GM23248 (cell line): ENCODE results near the gene GPR135. TPM values are rescaled to one million over a fixed set of nuclear protein-coding genes. Genes with fewer than 3 reads are reported as not detected.

ENCODE experiments used
- DNase-seq: peaks from one replicate; pipeline ENCODE4 v3.0.0-alpha.2; 2015
- H2AFZ ChIP-seq: fragments of 200-600 bp; sonication (generic); 2 replicates; pipeline ENCODE4 v1.6.1; 2016; ENCODE audit warnings: antibody characterized with exemption
- H3F3A ChIP-seq: fragments of 200-600 bp; sonication (generic); 2 replicates; pipeline ENCODE4 v1.6.1; 2016; ENCODE audit warnings: mild to moderate bottlenecking, antibody characterized with exemption, mixed run types; ENCODE audit not compliant: insufficient read depth
- H3K27ac ChIP-seq: fragments of 200-600 bp; sonication (generic); 2 replicates; pipeline ENCODE4 v1.5.1; 2016; ENCODE audit warnings: mild to moderate bottlenecking
- H3K27me3 ChIP-seq: fragments of 200-600 bp; sonication (generic); replicated peaks from 2 replicates; pipeline ENCODE4 v1.6.1; 2016; ENCODE audit warnings: mild to moderate bottlenecking; ENCODE audit not compliant: insufficient read depth
- H3K36me3 ChIP-seq: fragments of 200-600 bp; sonication (generic); 2 replicates; pipeline ENCODE4 v1.6.1; 2016; ENCODE audit warnings: low read depth, mild to moderate bottlenecking
- H3K4me1 ChIP-seq: fragments of 200-600 bp; sonication (generic); 2 replicates; pipeline ENCODE4 v1.6.1; 2016; ENCODE audit warnings: mild to moderate bottlenecking; ENCODE audit not compliant: insufficient read depth
- H3K4me2 ChIP-seq: fragments of 200-600 bp; sonication (generic); one replicate; pipeline ENCODE4 v1.6.1; 2016; ENCODE audit warnings: mild to moderate bottlenecking; ENCODE audit not compliant: unreplicated experiment
- H3K4me3 ChIP-seq: fragments of 200-600 bp; sonication (generic); 2 replicates; pipeline ENCODE4 v1.5.1; 2016; ENCODE audit warnings: mild to moderate bottlenecking
- H3K79me2 ChIP-seq: fragments of 200-600 bp; sonication (generic); 2 replicates; pipeline ENCODE4 v1.6.1; 2016; ENCODE audit warnings: mild to moderate bottlenecking; ENCODE audit not compliant: insufficient read depth
- H3K9ac ChIP-seq: fragments of 200-600 bp; sonication (generic); 2 replicates; pipeline ENCODE4 v1.6.1; 2016; ENCODE audit warnings: mild to moderate bottlenecking
- H3K9me2 ChIP-seq: fragments of 200-600 bp; sonication (generic); 2 replicates; pipeline ENCODE4 v1.6.1; 2016; ENCODE audit warnings: mixed run types, mild to moderate bottlenecking, moderate library complexity; ENCODE audit not compliant: insufficient read depth
- H3K9me3 ChIP-seq: fragments of 200-600 bp; sonication (generic); one replicate; pipeline ENCODE4 v1.6.1; 2017; ENCODE audit warnings: low read depth
- H4K20me1 ChIP-seq: fragments of 200-600 bp; sonication (generic); 2 replicates; pipeline ENCODE4 v1.6.0; 2016; ENCODE audit not compliant: insufficient read depth
- EZH2 ChIP-seq: fragments of 200-600 bp; sonication (generic); IDR thresholded peaks from 2 replicates; pipeline ENCODE4 v1.6.1; 2018; ENCODE audit warnings: antibody characterized with exemption, mild to moderate bottlenecking; ENCODE audit not compliant: insufficient read depth, poor library complexity, severe bottlenecking
- EZH2phosphoT487 ChIP-seq: fragments of 200-600 bp; sonication (generic); IDR thresholded peaks from 2 replicates; pipeline ENCODE4 v1.6.1; 2018; ENCODE audit warnings: antibody characterized with exemption, moderate library complexity, mild to moderate bottlenecking, low read depth; ENCODE audit not compliant: insufficient read depth
- WGBS, 2 experiments: methylation state at CpG; one replicate each; pipeline ENCODE4 v1.1.6; 2015 to 2017; ENCODE audit warnings: low lambda C conversion rate in 2 of 2, low coverage in 1 of 2; ENCODE audit errors: missing lambda C conversion rate in 2 of 2; 5-methylcytosine and 5-hydroxymethylcytosine counted together
- in situ Hi-C: fragments of 300-500 bp; cut with MboI; formaldehyde crosslinking; loops from 2 replicates; pipeline ENCODE4 v1.15.0; 2020
- polyA plus RNA-seq: library from polyadenylated mRNA; unstranded; fragments of >200 nt; fragmentation: Nextera tagmentation; extraction: Ambion mirVana; gene quantifications from 2 replicates; pipeline ENCODE4 v1.2.1, GENCODE V29; 2016
- total RNA-seq: library from RNA; depleted of rRNA; stranded (reverse); fragments of >200 nt; shearing (Covaris generic); gene quantifications from 2 replicates; pipeline ENCODE4 v1.2.3, GENCODE V29; 2014; rRNA removed

GPR135 gene
- total and polyA plus RNA-seq, 2 experiments from 2014 or later: 1.5 to 2.6 TPM

DNA sequence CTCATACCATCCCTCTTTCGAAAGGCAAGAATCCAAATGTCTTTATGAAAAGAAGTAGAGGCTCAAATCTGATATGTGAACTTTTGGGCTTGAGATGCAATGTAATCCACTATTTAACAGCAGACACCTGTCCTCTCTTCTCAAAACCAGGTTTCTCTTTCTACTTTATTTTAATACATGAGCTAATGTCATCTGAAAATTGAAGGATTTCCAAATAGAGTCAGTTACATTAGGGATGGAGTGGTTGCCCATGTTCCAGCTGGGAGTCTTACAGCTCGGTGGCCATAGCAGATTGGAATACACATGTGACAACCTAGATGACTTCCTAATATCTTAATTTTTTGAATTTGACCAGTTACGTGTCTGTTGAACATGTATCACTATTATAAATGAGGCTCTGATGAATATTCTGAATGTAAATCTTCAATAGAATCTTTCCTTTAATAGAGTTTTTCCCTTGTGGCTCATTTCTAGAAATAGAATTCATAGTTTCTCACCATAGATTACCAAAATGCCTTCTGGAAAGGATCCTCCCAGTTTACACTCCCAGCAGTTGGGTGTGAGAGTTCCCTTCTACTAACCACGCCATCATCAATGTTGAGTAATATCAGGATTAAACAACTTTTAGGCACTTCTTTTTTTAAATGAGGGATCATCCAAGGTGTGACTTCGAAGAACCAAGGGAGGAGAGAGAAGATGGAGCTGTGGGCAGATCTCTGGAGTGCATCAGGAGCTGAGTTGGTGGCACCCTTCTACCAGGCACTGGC is 49.2 kb downstream of the GPR135 start:
- no peaks in the 10 kb centered on the region for H3K27me3 ChIP-seq
- no peak overlapping the region for H3K4me2 ChIP-seq
- H3K4me1 ChIP-seq: no peaks in the 10 kb centered on the region
- whole genome bisulfite sequencing, 2 experiments: 87% methylated on average over 5 of the region's 5 CpGs
- H3K36me3 ChIP-seq: no peaks in the 10 kb centered on the region
- no peaks in the 10 kb centered on the region for H3K9me3 ChIP-seq
- H4K20me1 ChIP-seq: no peaks in the 10 kb centered on the region
- in situ Hi-C loops: no loop called here
- H3K79me2 ChIP-seq: no peaks in the 10 kb centered on the region
- no peak for TF ChIP-seq EZH2
- TF ChIP-seq EZH2phosphoT487: no peak
- no peak overlapping the region for H2AFZ ChIP-seq
- no peak overlapping the region for H3K9ac ChIP-seq
- no peak overlapping the region for H3K27ac ChIP-seq
- DNase-seq: peak; percentile 1
- H3K9me2 ChIP-seq: no peaks in the 10 kb centered on the region
- no peak overlapping the region for H3K4me3 ChIP-seq
- no peaks in the 10 kb centered on the region for H3F3A ChIP-seq

Other genes with a start within 250 kb of the GPR135 start
- 65.1 and 89.2 TPM in 2 replicates for gene L3HYPDH, start 19.0 kb upstream of the GPR135 start, total RNA-seq
- gene L3HYPDH, start 19.0 kb upstream of the GPR135 start, polyA plus RNA-seq: 68.9 and 69.3 TPM in 2 replicates
- 120 and 197 TPM in 2 replicates for gene JKAMP, start 19.1 kb upstream of the GPR135 start, total RNA-seq
- 89.2 and 93.4 TPM in 2 replicates for gene JKAMP, start 19.1 kb upstream of the GPR135 start, polyA plus RNA-seq
- not detected in 2 replicates for gene CCDC175, start 111.4 kb upstream of the GPR135 start, total RNA-seq
- gene CCDC175, start 111.4 kb upstream of the GPR135 start, polyA plus RNA-seq: not detected in 2 replicates